ENCODE results near the gene TARS3.

The TARS3 gene

GRCh38 chr15:101723171-101723873 lies 951 bp downstream of the TARS3 start:
- in situ Hi-C loops (cut with HindIII; ENCODE audit: low pct_ligation_motif_present, low sequenced_read_pairs), result no loop called here
- Histone ChIP-seq H3K36me3 (replicated peaks) (peaks cover 18% of the 10 kb centered on the region), H3K4me3 (ENCODE audit: low read depth, low read length) (peak overlapping the region; percentile 68), H3K27me3 (replicated peaks) (no peaks in the 10 kb centered on the region), H3K27ac (peak overlapping the region; percentile 79)
- no peak for TF ChIP-seq CTCF (IDR thresholded peaks at IDR 0.05; ENCODE audit: low read depth, low read length, missing control alignments)
- peak; percentile 6 for DNase-seq

GRCh38 chr15:101718896-101719295 lies 5.4 kb downstream of the TARS3 start:
- H3K36me3 ChIP-seq (replicated peaks), result peaks cover 18% of the 10 kb centered on the region
- TF ChIP-seq CTCF (IDR thresholded peaks at IDR 0.05; ENCODE audit: low read depth, low read length, missing control alignments), result no peak
- in situ Hi-C loops (cut with HindIII; ENCODE audit: low pct_ligation_motif_present, low sequenced_read_pairs), result no loop called here
- H3K4me3 ChIP-seq (ENCODE audit: low read depth, low read length), result no peak overlapping the region
- no peaks in the 10 kb centered on the region for H3K27me3 ChIP-seq (replicated peaks)
- no peak for DNase-seq
- H3K27ac ChIP-seq, result no peak overlapping the region

GRCh38 chr15:101712078-101712477 lies 12.2 kb downstream of the TARS3 start:
- no peak for DNase-seq
- TF ChIP-seq CTCF (IDR thresholded peaks at IDR 0.05; ENCODE audit: low read depth, low read length, missing control alignments), result no peak
- H3K27me3 ChIP-seq (replicated peaks), result no peaks in the 10 kb centered on the region
- in situ Hi-C loops (cut with HindIII; ENCODE audit: low pct_ligation_motif_present, low sequenced_read_pairs), result no loop called here
- H3K27ac ChIP-seq, result no peak overlapping the region
- H3K36me3 ChIP-seq (replicated peaks), result peaks cover 17% of the 10 kb centered on the region
- H3K4me3 ChIP-seq (ENCODE audit: low read depth, low read length), result no peak overlapping the region

GRCh38 chr15:101710806-101711205 lies 13.5 kb downstream of the TARS3 start:
- in situ Hi-C loops (cut with HindIII; ENCODE audit: low pct_ligation_motif_present, low sequenced_read_pairs), result no loop called here
- H3K27ac ChIP-seq, result no peak overlapping the region
- no peak overlapping the region for H3K4me3 ChIP-seq (ENCODE audit: low read depth, low read length)
- TF ChIP-seq CTCF (IDR thresholded peaks at IDR 0.05; ENCODE audit: low read depth, low read length, missing control alignments), result no peak
- peak; percentile 61 for DNase-seq
- peaks cover 17% of the 10 kb centered on the region for H3K36me3 ChIP-seq (replicated peaks)
- H3K27me3 ChIP-seq (replicated peaks), result no peaks in the 10 kb centered on the region

- H3K27me3 ChIP-seq (replicated peaks), result no peaks in the 10 kb centered on the region
- TF ChIP-seq CTCF (IDR thresholded peaks at IDR 0.05; ENCODE audit: low read depth, low read length, missing control alignments), result no peak
- in situ Hi-C loops (cut with HindIII; ENCODE audit: low pct_ligation_motif_present, low sequenced_read_pairs), result no loop called here
- no peak overlapping the region for H3K27ac ChIP-seq
- DNase-seq, result no peak
- H3K4me3 ChIP-seq (ENCODE audit: low read depth, low read length), result no peak overlapping the region
- H3K36me3 ChIP-seq (replicated peaks), result peaks cover 21% of the 10 kb centered on the region
Measured at GRCh38 chr15:101709466-101709865, 14.8 kb downstream of the TARS3 start.

- Histone ChIP-seq H3K36me3 (replicated peaks) (peaks cover 26% of the 10 kb centered on the region), H3K4me3 (ENCODE audit: low read depth, low read length) (no peak overlapping the region), H3K27ac (no peak overlapping the region), H3K27me3 (replicated peaks) (no peaks in the 10 kb centered on the region)
- in situ Hi-C loops (cut with HindIII; ENCODE audit: low pct_ligation_motif_present, low sequenced_read_pairs), result no loop called here
- DNase-seq, result no peak
- TF ChIP-seq CTCF (IDR thresholded peaks at IDR 0.05; ENCODE audit: low read depth, low read length, missing control alignments), result no peak
Measured at GRCh38 chr15:101707983-101708382, 16.3 kb downstream of the TARS3 start.
